GOT3 (cell line): ENCODE measurements around the gene ARL5B.
"Not testable (repeated sequence)": the region's sequence is repeated elsewhere in the genome, so short reads cannot be mapped to it uniquely, and the experiment has no call there.

Source experiments
- DNase-seq: peaks from one replicate; lab custom pipeline; 2025; ENCODE audit warnings: mixed read lengths; lab: John Stamatoyannopoulos, UW

The ARL5B gene, protein sequence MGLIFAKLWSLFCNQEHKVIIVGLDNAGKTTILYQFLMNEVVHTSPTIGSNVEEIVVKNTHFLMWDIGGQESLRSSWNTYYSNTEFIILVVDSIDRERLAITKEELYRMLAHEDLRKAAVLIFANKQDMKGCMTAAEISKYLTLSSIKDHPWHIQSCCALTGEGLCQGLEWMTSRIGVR

DNA sequence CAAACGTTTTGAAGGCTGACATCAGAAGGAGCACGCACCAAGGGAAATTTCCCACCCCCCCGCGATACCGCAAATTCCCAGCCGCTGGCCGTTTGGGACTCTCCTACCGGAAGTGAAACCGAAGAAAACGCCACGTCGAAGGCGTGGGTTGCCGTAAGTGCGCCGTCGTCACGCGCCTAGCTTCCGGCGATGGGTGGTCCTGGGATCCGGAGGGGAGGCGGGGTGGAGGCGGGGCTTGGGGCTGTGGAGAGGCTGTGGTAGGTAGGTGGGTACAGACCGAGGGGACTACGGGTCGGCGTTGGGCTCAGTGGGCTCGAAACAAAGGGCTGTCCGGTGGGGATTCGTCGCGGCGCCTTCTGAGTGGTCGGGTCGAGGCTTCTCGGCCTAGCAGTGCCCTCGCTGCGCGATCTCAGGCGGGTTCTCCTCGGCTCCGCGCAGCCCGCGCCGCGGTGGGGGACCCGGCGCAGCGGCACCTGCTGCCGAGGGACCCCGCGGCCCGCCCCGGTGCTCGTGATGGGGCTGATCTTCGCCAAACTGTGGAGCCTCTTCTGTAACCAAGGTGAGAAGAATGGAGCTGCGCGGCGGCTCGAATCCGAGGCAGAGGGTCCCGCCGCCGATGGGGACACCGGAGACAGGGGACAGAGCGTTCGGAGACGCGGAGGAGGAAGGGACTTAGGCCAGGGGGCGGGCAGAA, at the start of gene ARL5B:
TSS of gene ARL5B (plus strand) at position 307 of the 694 bp plus-strand sequence. CDS start at position 514, 207 bp downstream.
- peak; percentile 87 for DNase-seq

DNA sequence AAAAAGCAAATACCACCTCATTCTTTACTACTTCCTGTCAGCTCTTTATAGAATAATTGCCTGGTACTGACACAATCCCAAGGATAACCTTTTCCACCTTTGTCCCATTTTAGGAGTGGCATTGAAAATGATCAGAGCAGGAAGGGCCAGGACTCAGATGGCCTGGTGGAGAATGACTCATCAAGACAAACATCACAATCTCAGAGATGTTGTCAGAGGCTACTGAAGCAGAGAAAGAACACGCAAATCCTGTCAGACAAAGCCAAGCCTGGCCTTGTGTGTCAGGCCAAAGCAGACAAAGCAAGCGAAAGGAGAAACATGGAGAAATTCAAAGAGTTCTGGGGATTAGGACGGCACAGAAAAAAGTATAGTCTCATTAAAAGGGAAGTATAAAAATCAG, 48.7 kb upstream of the ARL5B start:
- no peak for DNase-seq

DNA sequence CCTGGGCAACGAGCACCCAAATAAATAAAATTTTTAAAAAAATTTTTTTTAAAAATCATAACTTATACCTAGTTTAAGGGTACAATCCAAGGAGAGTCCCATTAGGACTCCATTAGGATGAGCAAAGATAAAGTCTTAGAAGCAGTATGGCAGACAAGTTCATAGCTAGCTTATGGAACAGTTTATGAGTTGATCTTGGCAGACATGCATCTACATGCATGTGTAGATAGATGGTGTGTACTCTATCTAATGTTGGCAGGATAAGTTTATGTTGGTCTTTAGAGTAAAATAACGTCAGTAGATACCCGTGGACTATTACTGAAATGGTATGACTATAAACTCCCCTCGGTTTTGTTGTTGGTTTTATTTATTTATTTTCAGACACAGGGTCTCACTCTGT, 48.1 kb upstream of the ARL5B start:
- no peak for DNase-seq

DNA sequence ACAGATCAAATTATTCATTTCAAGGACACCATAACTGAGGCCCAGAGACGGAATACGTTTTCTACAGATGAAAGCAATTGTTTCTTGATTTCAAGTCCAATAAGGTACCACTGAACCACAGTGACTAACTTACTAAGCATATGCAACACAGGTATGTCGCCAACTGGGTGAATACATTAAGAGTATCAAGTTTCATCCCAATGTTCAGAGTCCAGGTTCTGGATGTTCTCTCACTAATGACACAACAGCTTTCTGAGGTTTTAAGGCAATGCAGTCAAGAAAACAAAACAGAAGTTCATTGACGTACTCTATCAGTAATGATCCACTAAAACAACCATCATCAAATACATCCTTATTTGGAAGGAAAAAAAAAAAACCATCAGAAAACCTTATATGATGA, 43.6 kb upstream of the ARL5B start:
- no peak for DNase-seq

DNA sequence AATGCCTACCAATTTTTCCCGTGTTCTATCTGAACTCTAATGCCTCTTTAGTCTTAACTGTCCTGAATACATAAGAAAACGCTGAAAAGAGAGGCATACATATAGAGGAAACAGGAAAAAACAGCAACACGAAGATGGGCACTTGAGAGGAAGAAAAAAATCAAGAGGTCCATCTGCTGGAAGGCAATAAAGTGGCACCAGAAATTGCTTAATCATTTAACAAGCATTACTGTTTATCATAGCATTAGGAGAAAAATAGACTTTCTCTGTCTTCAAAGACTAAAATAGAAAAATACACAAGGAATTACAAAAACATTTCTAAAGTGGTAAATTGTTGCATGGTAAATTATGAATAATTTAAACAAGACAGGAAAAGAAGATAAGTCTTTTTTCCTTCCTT, 42.9 kb upstream of the ARL5B start:
- no peak for DNase-seq

DNA sequence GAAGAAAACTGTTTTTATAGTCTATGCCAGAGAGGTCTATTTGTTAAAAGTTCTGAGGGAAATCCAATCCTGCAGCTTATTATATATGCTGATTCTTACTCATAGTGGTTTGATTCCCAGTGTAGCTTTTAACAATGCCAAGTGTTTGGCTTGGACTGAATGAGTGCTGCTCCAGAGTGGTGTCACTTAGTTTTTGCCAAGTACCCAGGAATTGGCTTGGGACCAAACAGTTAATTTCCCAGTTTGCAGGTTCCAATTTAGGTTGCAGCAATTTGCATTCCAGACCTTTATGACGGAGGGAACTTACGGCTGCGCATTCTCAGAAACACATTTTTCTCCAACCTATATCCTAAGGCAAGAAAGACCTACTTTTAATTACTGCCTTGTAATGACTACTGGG, 40.2 kb upstream of the ARL5B start:
- DNase-seq: no peak

DNA sequence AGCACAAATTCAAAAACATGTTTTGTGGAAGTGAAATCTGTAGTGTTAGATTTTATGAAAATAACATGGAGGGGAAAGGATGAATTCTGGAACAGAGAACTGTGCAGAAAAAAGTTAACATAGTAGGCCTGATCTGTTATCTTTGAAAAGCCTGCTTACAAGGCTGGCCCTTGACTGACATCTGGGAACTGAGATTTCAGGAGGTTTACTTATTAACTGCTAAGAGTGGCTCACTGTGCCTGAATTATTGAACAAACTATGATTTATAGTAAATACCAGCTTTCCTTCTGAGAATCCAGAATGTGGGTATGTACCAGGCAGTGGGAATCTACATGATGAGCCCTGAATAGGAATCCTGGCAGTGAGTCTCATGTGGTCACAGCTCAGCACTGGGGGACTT, 38.4 kb upstream of the ARL5B start:
- no peak for DNase-seq

DNA sequence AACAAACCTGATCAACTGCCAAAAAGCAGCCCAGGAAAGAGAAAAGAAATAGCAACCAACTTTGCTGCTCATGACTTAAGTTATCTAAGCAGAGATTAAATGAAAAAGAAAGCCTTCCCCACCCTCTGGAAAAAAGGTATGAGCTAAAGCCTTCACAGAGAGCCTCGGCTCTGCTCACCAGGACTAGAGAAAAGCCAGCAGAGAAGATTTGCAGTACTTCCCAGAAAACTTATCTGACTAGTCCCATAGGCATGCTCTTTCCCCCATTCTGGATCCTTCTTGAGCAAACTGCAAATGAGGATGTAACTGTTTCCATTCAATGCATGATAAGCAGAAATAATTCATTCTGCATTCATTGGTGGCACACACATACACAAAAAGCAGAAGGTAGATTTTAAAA, 35.6 kb upstream of the ARL5B start:
- DNase-seq: not testable (repeated sequence)

DNA sequence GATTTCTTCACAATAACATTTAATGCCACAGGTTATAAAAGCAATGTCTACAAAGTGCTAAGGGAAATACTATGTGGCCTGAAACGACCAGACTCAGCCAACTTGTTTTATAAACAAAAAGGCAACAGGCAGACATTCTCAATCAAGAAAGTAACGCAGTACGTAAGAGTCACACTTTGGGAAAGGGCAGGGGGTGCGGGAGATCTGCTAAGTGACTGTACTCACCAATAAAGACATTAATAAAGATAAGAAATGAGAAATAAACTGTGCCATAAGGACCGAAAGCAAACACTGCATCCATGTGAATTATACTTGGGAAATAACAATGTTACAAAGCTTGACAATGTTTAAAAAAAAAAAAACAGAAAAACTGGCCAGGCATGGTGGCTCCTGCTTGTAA, 33.3 kb upstream of the ARL5B start:
- DNase-seq: no peak

DNA sequence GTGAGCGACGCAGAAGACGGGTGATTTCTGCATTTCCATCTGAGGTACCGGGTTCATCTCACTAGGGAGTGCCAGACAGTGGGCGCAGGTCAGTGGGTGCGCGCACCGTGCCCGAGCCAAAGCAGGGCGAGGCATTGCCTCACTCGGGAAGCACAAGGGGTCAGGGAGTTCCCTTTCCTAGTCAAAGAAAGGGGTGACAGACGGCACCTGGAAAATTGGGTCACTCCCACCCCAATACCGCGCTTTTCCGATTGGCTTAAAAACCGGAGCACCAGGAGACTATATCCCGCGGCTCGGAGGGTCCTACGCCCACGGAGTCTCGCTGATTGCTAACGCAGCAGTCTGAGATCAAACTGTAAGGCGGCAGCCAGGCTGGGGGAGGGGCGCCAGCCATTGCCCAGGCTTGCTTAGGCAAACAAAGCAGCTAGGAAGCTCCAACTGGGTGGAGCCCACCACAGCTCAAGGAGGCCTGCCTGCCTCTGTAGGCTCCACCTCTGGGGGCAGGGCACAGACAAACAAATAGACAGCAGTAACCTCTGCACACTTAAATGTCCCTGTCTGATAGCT, 31.7 kb upstream of the ARL5B start:
- not testable (repeated sequence) for DNase-seq

DNA sequence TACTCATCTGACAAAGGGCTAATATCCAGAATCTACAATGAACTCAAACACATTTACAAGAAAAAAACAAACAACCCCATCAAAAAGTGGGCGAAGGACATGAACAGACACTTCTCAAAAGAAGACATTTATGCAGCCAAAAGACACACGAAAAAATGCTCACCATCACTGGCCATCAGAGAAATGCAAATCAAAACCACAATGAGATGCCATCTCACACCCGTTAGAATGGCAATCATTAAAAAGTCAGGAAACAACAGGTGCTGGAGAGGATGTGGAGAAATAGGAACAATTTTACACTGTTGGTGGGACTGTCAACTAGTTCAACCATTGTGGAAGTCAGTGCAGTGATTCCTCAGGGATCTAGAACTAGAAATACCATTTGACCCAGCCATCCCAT, 26.7 kb upstream of the ARL5B start:
- not testable (repeated sequence) for DNase-seq

DNA sequence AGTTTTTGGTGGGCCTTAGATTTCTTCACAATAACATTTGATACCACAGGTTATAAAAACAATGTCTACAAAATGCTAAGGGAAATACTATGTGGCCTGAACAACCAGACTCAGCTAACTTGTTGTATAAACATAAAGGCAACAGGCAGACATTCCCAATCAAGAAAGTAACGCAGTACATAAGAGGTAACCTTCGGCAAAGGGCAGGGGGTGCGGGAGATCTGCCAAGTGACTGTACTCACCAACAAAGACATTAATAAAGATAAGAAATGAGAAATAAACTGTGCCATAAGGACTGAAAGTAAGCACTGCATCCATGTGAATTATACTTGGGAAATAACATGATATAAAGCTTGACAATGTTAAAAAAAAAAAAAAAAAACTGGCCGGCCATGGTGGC, 23.2 kb upstream of the ARL5B start:
- no peak for DNase-seq

DNA sequence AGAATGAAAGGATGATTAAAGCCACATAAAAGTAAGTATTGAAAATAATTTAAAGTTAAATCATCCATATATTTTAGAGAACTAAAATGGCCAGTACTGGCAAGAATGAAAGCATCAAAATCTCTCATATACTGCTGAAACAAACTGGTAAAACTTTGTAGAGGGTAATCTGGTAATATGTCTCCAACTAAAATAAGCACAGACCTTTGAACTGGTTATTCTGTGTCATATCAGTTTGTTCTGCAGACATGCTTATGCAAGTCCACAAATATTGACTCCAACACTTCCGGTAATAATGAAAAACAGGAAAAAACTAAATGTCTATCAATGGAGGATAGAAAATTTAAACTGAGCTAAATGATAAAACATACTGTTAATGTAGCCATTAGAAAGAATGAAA, 21.8 kb upstream of the ARL5B start:
- not testable (repeated sequence) for DNase-seq

DNA sequence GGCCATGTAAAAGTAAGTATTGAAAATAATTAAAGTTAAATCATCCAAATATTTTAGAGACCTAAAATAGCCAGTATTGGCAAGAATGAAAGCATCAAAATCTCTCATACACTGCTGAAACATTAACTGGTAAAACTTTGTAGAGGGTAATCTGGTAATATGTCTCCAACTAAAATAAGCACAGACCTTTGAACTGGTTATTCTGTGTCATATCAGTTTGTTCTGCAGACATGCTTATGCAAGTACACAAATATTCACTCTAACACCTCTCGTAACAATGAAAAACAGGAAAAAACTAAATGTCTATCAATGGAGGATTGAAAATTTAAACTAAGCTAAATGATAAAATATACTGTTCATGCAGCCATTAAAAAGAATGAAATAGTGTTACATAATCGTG, 19.5 kb upstream of the ARL5B start:
- not testable (repeated sequence) for DNase-seq

DNA sequence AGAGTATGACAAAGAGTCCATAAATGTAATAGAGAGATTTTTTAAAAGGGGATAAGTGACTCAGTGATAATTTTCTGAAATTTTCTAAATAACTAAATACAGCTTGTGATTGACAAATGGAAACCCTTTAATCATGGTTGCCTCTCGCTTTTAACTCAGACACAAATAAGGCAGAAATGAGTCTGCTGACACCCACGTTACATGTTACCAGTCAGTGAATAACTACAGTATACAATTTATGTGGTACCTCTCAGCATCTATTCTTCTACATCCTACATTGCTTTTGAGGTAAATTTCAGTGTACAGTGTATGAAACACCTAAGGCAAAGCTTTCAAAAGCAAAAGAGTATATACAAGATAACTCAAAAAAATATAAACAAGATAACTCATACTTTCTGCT, 12.1 kb upstream of the ARL5B start:
- DNase-seq: no peak

DNA sequence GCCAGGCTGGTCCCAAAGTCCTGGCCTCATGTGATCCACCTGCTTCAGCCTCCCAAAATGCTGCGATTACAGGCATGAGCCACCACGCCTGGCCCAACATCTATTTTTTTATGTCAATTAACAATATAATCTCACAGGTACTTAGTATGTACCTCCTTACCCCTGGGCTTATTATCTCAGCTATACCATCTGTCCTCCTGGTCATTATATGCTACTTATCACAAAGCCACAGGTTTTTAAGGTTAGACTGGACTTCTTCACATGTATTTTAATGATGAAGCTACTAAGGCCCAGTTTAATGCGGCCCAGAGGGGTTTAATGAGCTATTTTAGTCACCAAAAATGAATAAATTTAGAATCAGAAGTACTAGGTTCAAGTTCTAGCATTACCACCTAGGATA, 11.3 kb upstream of the ARL5B start:
- DNase-seq: no peak

DNA sequence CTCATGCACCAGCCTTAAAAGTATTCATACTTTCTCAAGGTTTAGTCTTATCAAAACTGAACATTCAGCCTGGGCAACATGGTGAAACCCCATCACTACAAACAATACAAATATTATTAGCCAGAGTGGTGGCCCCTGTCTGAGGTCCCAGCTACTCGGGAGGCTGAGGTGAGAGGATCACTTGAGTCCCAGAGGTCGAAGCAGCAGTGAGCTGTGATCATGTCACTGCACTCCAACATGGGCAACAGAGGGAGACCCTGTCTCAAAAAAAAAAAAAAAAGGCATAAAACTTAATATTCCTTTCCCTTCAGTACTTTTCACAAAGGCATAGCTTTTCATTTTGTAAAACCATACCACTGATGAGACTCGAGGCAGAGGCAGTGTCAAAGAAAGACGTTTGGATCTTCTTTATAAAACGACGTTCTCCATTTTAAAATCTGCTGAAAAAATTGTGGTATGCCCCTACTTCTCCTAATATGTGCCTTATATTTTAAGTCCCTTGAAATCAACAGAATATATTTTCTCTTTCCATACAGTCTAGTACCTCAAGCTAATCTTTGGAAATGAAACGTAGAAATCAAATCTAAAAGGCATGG, 9.8 kb upstream of the ARL5B start:
- DNase-seq: no peak

DNA sequence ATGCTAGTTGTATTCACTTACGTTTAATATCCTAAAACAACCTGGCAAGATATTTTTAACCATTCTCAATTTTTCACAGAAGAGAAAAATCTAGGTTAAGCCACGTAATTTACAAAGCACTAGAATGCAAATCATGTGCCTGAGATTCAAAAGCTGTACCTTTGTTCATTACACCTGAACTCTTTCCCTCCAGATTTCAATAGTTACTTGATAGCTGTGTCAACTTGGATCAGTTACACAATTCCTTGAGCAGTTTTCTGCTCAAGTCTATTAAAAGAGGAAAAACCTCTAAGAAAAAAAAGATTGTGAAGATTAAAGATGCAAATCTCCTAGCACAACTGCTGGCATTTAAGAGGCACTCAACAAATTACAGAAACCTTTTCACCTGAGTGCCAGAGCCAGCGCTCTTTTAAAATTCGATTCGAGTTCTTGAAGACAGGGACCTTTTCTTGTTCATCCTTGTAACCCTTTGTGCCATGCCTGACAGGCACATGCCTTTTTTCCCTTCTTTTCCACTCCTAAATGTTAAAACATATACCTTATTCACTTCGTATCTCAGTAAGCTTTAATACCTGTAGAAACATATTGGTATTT, 8.7 kb upstream of the ARL5B start:
- no peak for DNase-seq

DNA sequence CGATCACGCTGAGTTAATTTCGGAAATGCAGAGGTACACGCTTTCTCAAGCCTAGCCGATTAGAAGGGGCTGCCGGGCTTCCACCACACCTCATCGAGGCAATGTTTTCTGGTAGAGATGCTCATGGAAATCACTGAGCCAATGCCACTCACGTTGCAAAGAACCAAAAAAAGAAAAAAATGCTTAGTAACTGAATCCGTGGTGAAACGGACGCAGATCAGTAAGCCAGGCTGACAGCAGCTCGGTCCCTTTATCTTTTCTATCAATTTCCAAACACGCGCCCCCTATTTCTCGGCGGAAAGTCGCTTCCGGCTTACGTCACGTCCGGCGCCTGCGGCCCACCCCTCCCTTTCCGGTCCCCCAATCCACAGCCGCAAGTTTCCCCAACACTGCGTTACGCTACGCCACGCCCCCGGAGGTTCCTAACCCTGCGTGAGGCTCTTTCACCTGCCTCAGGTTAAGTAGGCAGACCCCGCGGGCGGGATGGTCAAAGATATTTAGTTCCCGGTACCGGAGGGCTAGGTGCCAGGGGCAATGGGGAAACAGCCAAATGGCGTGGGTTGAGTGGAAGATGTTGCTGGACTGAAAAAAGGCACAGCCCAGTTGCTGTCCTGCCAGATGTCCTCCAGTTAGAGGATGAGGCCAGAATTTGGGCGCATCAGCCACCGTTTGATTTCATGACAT, 7.8 kb upstream of the ARL5B start, which contains the start of gene NSUN6:
TSS of gene NSUN6 (minus strand) at position 264 of the 684 bp plus-strand sequence. CDS start 384 bp downstream, outside the sequence.
- DNase-seq: peak; percentile 68

DNA sequence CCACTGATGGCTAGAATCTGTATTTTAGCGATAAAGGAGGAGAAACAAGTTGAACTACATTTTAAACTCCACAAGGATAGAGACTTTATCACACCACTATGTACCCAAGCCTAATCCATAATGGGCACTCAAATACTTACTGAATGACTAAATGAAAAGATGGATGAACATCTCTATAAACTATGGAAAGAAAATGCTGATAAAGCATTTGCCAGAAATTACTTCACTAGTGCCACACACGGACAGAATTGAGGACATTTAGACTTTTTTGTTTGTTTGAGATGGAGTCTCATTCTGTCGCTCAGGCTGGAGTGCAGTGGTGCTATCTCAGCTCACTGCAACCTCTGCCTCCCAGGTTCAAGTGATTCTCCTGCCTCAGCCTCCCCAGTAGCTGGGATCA, 6.1 kb upstream of the ARL5B start:
- DNase-seq: no peak

DNA sequence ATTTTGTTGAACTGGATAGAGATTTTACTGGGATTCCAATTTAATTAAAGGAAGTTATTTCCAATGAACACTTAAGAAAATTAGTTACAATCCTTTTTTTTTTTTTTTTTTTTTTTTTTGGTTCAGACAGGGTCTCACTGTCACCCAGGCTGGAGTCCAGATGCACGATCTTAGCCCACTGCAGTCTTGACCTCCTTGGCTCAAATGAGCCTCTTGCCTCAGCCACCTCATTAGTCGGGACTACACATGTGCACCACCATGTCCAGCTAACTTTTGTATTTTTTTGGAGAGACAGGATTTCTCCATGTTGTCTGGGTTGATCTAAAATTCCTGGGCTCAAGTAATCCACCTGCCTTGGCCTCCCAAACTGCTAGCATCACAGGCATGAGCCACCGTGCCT, 2.5 kb upstream of the ARL5B start:
- no peak for DNase-seq
